ENCODE data around the gene ARMC9.
"Not testable (repeated sequence)": the region's sequence is repeated elsewhere in the genome, so short reads cannot be mapped to it uniquely, and the experiment has no call there.

Gene ARMC9

GRCh38 chr2:231387904-231388724 is 189.7 kb downstream of the ARMC9 start:
- DNase-seq: no peak

GRCh38 chr2:231388725-231389346 is 190.4 kb downstream of the ARMC9 start:
- DNase-seq: no peak

GRCh38 chr2:231390667-231391066 is 192.2 kb downstream of the ARMC9 start:
- no peak for DNase-seq

- no peak for DNase-seq
Observed at GRCh38 chr2:231391981-231392380, 193.6 kb downstream of the ARMC9 start.

- DNase-seq: no peak
Observed at GRCh38 chr2:231392431-231393148, 194.2 kb downstream of the ARMC9 start.

- no peak for DNase-seq
Observed at GRCh38 chr2:231393149-231394131, 195.0 kb downstream of the ARMC9 start.

- no peak for DNase-seq
Observed at GRCh38 chr2:231394211-231395141, 196.0 kb downstream of the ARMC9 start.

GRCh38 chr2:231395188-231396057 is 197.0 kb downstream of the ARMC9 start, which contains the start of gene B3GNT7:
Gene B3GNT7, plus strand, starts transcription at chr2:231395710. Its CDS starts 94 bp downstream, at chr2:231395804.
- DNase-seq: no peak

- DNase-seq: no peak
Observed at GRCh38 chr2:231396058-231396821, 197.8 kb downstream of the ARMC9 start.

GRCh38 chr2:231397011-231397927 is 198.8 kb downstream of the ARMC9 start:
- DNase-seq: no peak

GRCh38 chr2:231397928-231398294 is 199.5 kb downstream of the ARMC9 start:
- DNase-seq: no peak

GRCh38 chr2:231398585-231398984 is 200.2 kb downstream of the ARMC9 start:
- DNase-seq: no peak

- DNase-seq: no peak
Observed at GRCh38 chr2:231399046-231399852, 200.8 kb downstream of the ARMC9 start.

GRCh38 chr2:231399853-231400680 is 201.6 kb downstream of the ARMC9 start:
- DNase-seq: no peak

- not testable (repeated sequence) for DNase-seq
Observed at GRCh38 chr2:231400681-231401080, 202.2 kb downstream of the ARMC9 start.

GRCh38 chr2:231401101-231401500 is 202.7 kb downstream of the ARMC9 start:
- not testable (repeated sequence) for DNase-seq
